HEK293T (cell line): ENCODE data around the gene C18orf63.

Source experiments
- BHLHE40 ChIP-seq: fragments of 450-650 bp; IDR thresholded peaks from 2 replicates; pipeline ENCODE4 v1.6.1; 2016; ENCODE audit warnings: mild to moderate bottlenecking, moderate library complexity, borderline replicate concordance
- FOXA1 ChIP-seq: fragments of 450-650 bp; IDR thresholded peaks from 2 replicates; pipeline ENCODE4 v1.6.1; 2016; ENCODE audit warnings: mild to moderate bottlenecking
- FOXM1 ChIP-seq: fragments of 450-650 bp; IDR thresholded peaks from 2 replicates; pipeline ENCODE4 v1.6.1; 2017; ENCODE audit warnings: mild to moderate bottlenecking, borderline replicate concordance
- L3MBTL2 ChIP-seq: fragments of 450-650 bp; conservative IDR thresholded peaks from 2 replicates; pipeline ENCODE4 v1.6.1; 2016; ENCODE audit warnings: mild to moderate bottlenecking
- ZNF384 ChIP-seq: fragments of 450-650 bp; IDR thresholded peaks from 2 replicates; pipeline ENCODE4 v1.6.1; 2016

DNA sequence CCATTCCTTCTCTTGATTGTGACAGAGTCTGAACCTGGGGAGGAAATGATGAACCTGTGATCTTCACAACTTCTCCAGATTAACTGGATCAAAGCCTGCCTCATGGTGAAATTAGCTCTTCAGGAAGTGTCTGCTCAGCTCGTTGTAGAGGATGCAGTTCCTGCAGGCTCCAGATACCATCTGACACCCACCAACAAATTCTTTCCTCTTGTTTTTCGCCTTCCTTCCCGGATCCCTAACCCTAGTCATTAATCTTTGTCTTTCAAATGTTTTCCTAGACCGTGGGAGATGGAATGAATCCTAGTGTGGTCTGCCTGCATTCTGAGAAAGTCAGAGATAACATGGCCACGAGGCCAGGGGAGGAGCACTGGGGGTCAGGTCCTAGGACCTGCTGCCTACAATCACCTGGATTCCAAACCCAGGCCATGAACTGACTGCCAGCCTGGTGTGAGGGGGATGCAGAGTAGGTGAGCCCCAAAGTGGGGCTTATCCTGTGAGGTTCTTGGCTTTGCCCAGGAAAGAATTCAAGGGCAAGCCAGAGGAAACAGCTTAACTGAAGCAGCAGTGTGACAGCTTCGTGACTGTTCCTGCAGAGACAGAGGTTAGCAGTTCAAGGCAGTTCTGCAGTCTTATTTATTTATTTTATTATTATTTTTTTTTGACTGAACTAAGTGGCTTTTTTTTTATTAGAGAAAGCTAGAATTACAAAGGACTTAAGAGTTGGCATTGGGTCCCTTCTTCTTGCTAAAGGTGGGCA, 73.7 kb downstream of the C18orf63 start:
- TF ChIP-seq ZNF384 (no peak), FOXM1 (no peak), BHLHE40 (no peak), L3MBTL2 (no peak), FOXA1 (no peak)
